ENCODE results near the gene ADAM12. TPM values are rescaled to one million over a fixed set of nuclear protein-coding genes. Genes with fewer than 3 reads are reported as not detected.

The ADAM12 gene
- total RNA-seq, 1 experiment from 2014 or later: not detected

- no peaks in the 10 kb centered on the region for H4K20me1 ChIP-seq (ENCODE audit: insufficient read depth, low read depth, low read length)
- no peak overlapping the region for H3K27ac ChIP-seq (ENCODE audit: low read length)
- no peaks in the 10 kb centered on the region for H3K79me2 ChIP-seq (ENCODE audit: low read length)
- H3K27me3 ChIP-seq (ENCODE audit: low read length): no peaks in the 10 kb centered on the region
- H3K4me2 ChIP-seq (ENCODE audit: low read depth, low read length, poor library complexity, severe bottlenecking): no peak overlapping the region
- no peaks in the 10 kb centered on the region for H3K36me3 ChIP-seq (ENCODE audit: insufficient read depth, low read length)
- H3K4me1 ChIP-seq (ENCODE audit: low read length): no peaks in the 10 kb centered on the region
- no peak overlapping the region for H3K4me3 ChIP-seq (ENCODE audit: low read length)
- no peak for DNase-seq
- no peaks in the 10 kb centered on the region for H3K9me2 ChIP-seq (replicated peaks; ENCODE audit: insufficient read depth, low read length)
- no peaks in the 10 kb centered on the region for H3K9me3 ChIP-seq (ENCODE audit: low read length)
- no peak overlapping the region for H2AFZ ChIP-seq (ENCODE audit: low read length)
- no peak overlapping the region for H3K9ac ChIP-seq (ENCODE audit: low read length)
These were observed 145.0 kb downstream of the ADAM12 start for GRCh38 chr10:126243306-126243705.

- Histone ChIP-seq H3K9me3 (ENCODE audit: low read length) (no peaks in the 10 kb centered on the region), H2AFZ (ENCODE audit: low read length) (no peak overlapping the region), H4K20me1 (ENCODE audit: insufficient read depth, low read depth, low read length) (no peaks in the 10 kb centered on the region), H3K9me2 (replicated peaks; ENCODE audit: insufficient read depth, low read length) (no peaks in the 10 kb centered on the region), H3K9ac (ENCODE audit: low read length) (no peak overlapping the region), H3K4me1 (ENCODE audit: low read length) (no peaks in the 10 kb centered on the region), H3K36me3 (ENCODE audit: insufficient read depth, low read length) (no peaks in the 10 kb centered on the region), H3K79me2 (ENCODE audit: low read length) (no peaks in the 10 kb centered on the region), H3K27me3 (ENCODE audit: low read length) (no peaks in the 10 kb centered on the region), H3K27ac (ENCODE audit: low read length) (no peak overlapping the region), H3K4me3 (ENCODE audit: low read length) (no peak overlapping the region), H3K4me2 (ENCODE audit: low read depth, low read length, poor library complexity, severe bottlenecking) (no peak overlapping the region)
- no peak for DNase-seq
These were observed 145.6 kb downstream of the ADAM12 start for GRCh38 chr10:126242397-126243260.

GRCh38 chr10:126240483-126240882, 147.8 kb downstream of the ADAM12 start:
- Histone ChIP-seq H3K4me2 (ENCODE audit: low read depth, low read length, poor library complexity, severe bottlenecking) (no peak overlapping the region), H3K9ac (ENCODE audit: low read length) (no peak overlapping the region), H4K20me1 (ENCODE audit: insufficient read depth, low read depth, low read length) (no peaks in the 10 kb centered on the region), H3K36me3 (ENCODE audit: insufficient read depth, low read length) (no peaks in the 10 kb centered on the region), H2AFZ (ENCODE audit: low read length) (no peak overlapping the region), H3K9me3 (ENCODE audit: low read length) (no peaks in the 10 kb centered on the region), H3K27me3 (ENCODE audit: low read length) (no peaks in the 10 kb centered on the region), H3K27ac (ENCODE audit: low read length) (no peak overlapping the region), H3K4me3 (ENCODE audit: low read length) (no peak overlapping the region), H3K4me1 (ENCODE audit: low read length) (no peaks in the 10 kb centered on the region), H3K9me2 (replicated peaks; ENCODE audit: insufficient read depth, low read length) (no peaks in the 10 kb centered on the region), H3K79me2 (ENCODE audit: low read length) (no peaks in the 10 kb centered on the region)
- no peak for DNase-seq

GRCh38 chr10:126239844-126240243, 148.4 kb downstream of the ADAM12 start:
- H4K20me1 ChIP-seq (ENCODE audit: insufficient read depth, low read depth, low read length): no peaks in the 10 kb centered on the region
- H2AFZ ChIP-seq (ENCODE audit: low read length): no peak overlapping the region
- no peaks in the 10 kb centered on the region for H3K79me2 ChIP-seq (ENCODE audit: low read length)
- H3K9me3 ChIP-seq (ENCODE audit: low read length): no peaks in the 10 kb centered on the region
- DNase-seq: no peak
- no peaks in the 10 kb centered on the region for H3K36me3 ChIP-seq (ENCODE audit: insufficient read depth, low read length)
- no peak overlapping the region for H3K4me3 ChIP-seq (ENCODE audit: low read length)
- H3K4me1 ChIP-seq (ENCODE audit: low read length): no peaks in the 10 kb centered on the region
- no peaks in the 10 kb centered on the region for H3K27me3 ChIP-seq (ENCODE audit: low read length)
- H3K4me2 ChIP-seq (ENCODE audit: low read depth, low read length, poor library complexity, severe bottlenecking): no peak overlapping the region
- H3K27ac ChIP-seq (ENCODE audit: low read length): no peak overlapping the region
- H3K9me2 ChIP-seq (replicated peaks; ENCODE audit: insufficient read depth, low read length): no peaks in the 10 kb centered on the region
- no peak overlapping the region for H3K9ac ChIP-seq (ENCODE audit: low read length)

- Histone ChIP-seq H3K36me3 (ENCODE audit: insufficient read depth, low read length) (no peaks in the 10 kb centered on the region), H3K9me2 (replicated peaks; ENCODE audit: insufficient read depth, low read length) (no peaks in the 10 kb centered on the region), H2AFZ (ENCODE audit: low read length) (no peak overlapping the region), H3K27ac (ENCODE audit: low read length) (no peak overlapping the region), H4K20me1 (ENCODE audit: insufficient read depth, low read depth, low read length) (no peaks in the 10 kb centered on the region), H3K79me2 (ENCODE audit: low read length) (no peaks in the 10 kb centered on the region), H3K27me3 (ENCODE audit: low read length) (no peaks in the 10 kb centered on the region), H3K9ac (ENCODE audit: low read length) (no peak overlapping the region), H3K4me3 (ENCODE audit: low read length) (no peak overlapping the region), H3K4me2 (ENCODE audit: low read depth, low read length, poor library complexity, severe bottlenecking) (no peak overlapping the region), H3K9me3 (ENCODE audit: low read length) (no peaks in the 10 kb centered on the region), H3K4me1 (ENCODE audit: low read length) (no peaks in the 10 kb centered on the region)
- DNase-seq: no peak
These were observed 152.1 kb downstream of the ADAM12 start for GRCh38 chr10:126235979-126236851.

- Histone ChIP-seq H3K4me1 (ENCODE audit: low read length) (no peaks in the 10 kb centered on the region), H3K4me2 (ENCODE audit: low read depth, low read length, poor library complexity, severe bottlenecking) (no peak overlapping the region), H3K36me3 (ENCODE audit: insufficient read depth, low read length) (no peaks in the 10 kb centered on the region), H3K4me3 (ENCODE audit: low read length) (no peak overlapping the region), H3K9me2 (replicated peaks; ENCODE audit: insufficient read depth, low read length) (no peaks in the 10 kb centered on the region), H3K79me2 (ENCODE audit: low read length) (no peaks in the 10 kb centered on the region), H3K9me3 (ENCODE audit: low read length) (no peaks in the 10 kb centered on the region), H3K27ac (ENCODE audit: low read length) (no peak overlapping the region), H4K20me1 (ENCODE audit: insufficient read depth, low read depth, low read length) (no peaks in the 10 kb centered on the region), H3K9ac (ENCODE audit: low read length) (no peak overlapping the region), H2AFZ (ENCODE audit: low read length) (no peak overlapping the region), H3K27me3 (ENCODE audit: low read length) (no peaks in the 10 kb centered on the region)
- no peak for DNase-seq
These were observed 152.9 kb downstream of the ADAM12 start for GRCh38 chr10:126235091-126235978.

GRCh38 chr10:126234630-126235029, 153.6 kb downstream of the ADAM12 start:
- Histone ChIP-seq H3K9me2 (replicated peaks; ENCODE audit: insufficient read depth, low read length) (no peaks in the 10 kb centered on the region), H3K27me3 (ENCODE audit: low read length) (no peaks in the 10 kb centered on the region), H3K9ac (ENCODE audit: low read length) (no peak overlapping the region), H4K20me1 (ENCODE audit: insufficient read depth, low read depth, low read length) (no peaks in the 10 kb centered on the region), H3K79me2 (ENCODE audit: low read length) (no peaks in the 10 kb centered on the region), H2AFZ (ENCODE audit: low read length) (no peak overlapping the region), H3K4me3 (ENCODE audit: low read length) (no peak overlapping the region), H3K36me3 (ENCODE audit: insufficient read depth, low read length) (no peaks in the 10 kb centered on the region), H3K4me1 (ENCODE audit: low read length) (no peaks in the 10 kb centered on the region), H3K4me2 (ENCODE audit: low read depth, low read length, poor library complexity, severe bottlenecking) (no peak overlapping the region), H3K9me3 (ENCODE audit: low read length) (no peaks in the 10 kb centered on the region), H3K27ac (ENCODE audit: low read length) (no peak overlapping the region)
- DNase-seq: no peak
